Cardiac ventricle fibroblast (primary cell): ENCODE measurements around the gene CAMK2A. TPM values are rescaled to one million over a fixed set of nuclear protein-coding genes. Genes with fewer than 3 reads are reported as not detected.

ENCODE experiments used
- total RNA-seq: library from RNA; depleted of rRNA; stranded (reverse); fragments of >200 nt; gene quantifications from 2 replicates; pipeline ENCODE4 v1.2.3, GENCODE V29; 2015

CAMK2A gene
- total RNA-seq: not detected in 2 replicates

GRCh38 chr5:150289551-150290390 is at the start of gene CAMK2A:
TSS of gene CAMK2A (minus strand) at chr5:150289773. CDS start at chr5:150289625, 148 bp downstream.

GRCh38 chr5:150302301-150303069 is 12.9 kb upstream of the CAMK2A start, which contains the start of gene ARSI:
TSS of gene ARSI (minus strand) at chr5:150302905. CDS start at chr5:150302373, 532 bp downstream.

GRCh38 chr5:150189728-150190502 is 99.7 kb downstream of the CAMK2A start, which contains the start of gene SLC6A7:
TSS of gene SLC6A7 (plus strand) at chr5:150190062. CDS start at chr5:150190328, 266 bp downstream.

Other genes with a start within 250 kb of the CAMK2A start
- 0.15 TPM in 1 of 2 replicates, not detected in the other for gene CSF1R, start 203.2 kb downstream of the CAMK2A start, total RNA-seq
- gene PDGFRB, start 133.9 kb downstream of the CAMK2A start, total RNA-seq: 326 and 365 TPM in 2 replicates
- gene CDX1, start 123.0 kb downstream of the CAMK2A start, total RNA-seq: not detected in 2 replicates
- gene SLC6A7, start 99.7 kb downstream of the CAMK2A start, total RNA-seq: not detected in 2 replicates
- gene ARSI, start 13.1 kb upstream of the CAMK2A start, total RNA-seq: 0.24 and 1.2 TPM in 2 replicates
- gene TCOF1, start 67.9 kb upstream of the CAMK2A start, total RNA-seq: 13.9 and 17.6 TPM in 2 replicates
- 1.3 and 1.4 TPM in 2 replicates for gene CD74, start 123.1 kb upstream of the CAMK2A start, total RNA-seq
- gene RPS14, start 160.0 kb upstream of the CAMK2A start, total RNA-seq: 2,845 and 2,904 TPM in 2 replicates
- 98.7 and 108 TPM in 2 replicates for gene NDST1, start 218.4 kb upstream of the CAMK2A start, total RNA-seq